ENCODE measurements around the gene STMND1.

GRCh38 chr6:17093686-17094085 lies 8.2 kb upstream of the STMND1 start:
- TF ChIP-seq CTCF (IDR thresholded peaks at IDR 0.05 in 8 of 11, conservative IDR thresholded peaks at IDR 0.05 in 3 of 11) = no peak
- no peak for TF ChIP-seq POLR2AphosphoS5 (IDR thresholded peaks at IDR 0.05)
